Measurements from ENCODE around the gene NRIP2.

DNA sequence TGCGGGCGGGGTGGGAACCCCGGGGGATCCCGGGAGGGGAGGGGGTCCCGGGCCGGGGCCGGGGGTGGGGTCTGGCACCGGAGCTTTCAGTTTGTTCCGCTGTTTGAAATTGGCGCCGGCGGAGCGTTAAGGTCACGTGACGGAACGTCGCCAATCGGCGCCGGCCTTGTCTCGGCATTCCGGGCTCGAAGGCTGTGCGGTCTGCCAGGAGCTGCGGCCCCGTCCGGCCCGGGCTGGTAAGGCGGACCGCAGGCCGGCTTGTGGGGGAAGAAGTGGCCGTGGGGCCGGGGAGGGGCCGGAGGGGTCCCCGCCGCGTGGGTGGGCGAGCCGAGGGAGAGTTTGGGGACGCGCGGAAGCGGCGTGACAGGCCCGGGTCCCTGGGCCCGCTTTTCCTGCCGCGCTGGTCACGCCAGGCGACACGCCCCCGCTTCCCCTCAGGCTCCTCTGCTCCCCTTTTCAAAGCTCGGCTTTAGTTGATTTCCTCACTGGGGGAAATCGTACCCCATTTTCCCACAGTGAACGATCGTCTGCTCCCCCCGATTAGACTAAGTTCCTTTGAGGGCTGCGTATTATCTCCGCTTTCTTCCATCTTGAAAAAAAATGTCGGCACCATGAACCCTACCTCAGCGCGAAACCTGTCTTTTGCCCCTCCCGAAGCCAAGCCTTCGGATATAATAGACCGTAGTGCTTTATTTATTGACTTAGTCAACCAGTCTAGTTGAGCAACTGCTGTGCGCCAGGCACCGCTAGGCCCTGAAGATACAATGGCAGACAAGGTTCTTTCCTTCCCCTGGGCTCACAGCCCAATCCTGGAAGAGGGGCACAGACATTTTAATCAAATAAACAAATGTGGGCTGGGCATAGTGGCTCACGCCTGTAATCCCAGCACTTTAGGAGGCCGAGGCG, 42.5 kb upstream of the NRIP2 start, which contains the start of the genes FOXM1 and RHNO1:
- TF ChIP-seq EZH2phosphoT487 (IDR thresholded peaks at IDR 0.05; ENCODE audit: low read depth), result no peak
- TF ChIP-seq, protein P1, sequence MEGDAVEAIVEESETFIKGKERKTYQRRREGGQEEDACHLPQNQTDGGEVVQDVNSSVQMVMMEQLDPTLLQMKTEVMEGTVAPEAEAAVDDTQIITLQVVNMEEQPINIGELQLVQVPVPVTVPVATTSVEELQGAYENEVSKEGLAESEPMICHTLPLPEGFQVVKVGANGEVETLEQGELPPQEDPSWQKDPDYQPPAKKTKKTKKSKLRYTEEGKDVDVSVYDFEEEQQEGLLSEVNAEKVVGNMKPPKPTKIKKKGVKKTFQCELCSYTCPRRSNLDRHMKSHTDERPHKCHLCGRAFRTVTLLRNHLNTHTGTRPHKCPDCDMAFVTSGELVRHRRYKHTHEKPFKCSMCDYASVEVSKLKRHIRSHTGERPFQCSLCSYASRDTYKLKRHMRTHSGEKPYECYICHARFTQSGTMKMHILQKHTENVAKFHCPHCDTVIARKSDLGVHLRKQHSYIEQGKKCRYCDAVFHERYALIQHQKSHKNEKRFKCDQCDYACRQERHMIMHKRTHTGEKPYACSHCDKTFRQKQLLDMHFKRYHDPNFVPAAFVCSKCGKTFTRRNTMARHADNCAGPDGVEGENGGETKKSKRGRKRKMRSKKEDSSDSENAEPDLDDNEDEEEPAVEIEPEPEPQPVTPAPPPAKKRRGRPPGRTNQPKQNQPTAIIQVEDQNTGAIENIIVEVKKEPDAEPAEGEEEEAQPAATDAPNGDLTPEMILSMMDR (IDR thresholded peaks at IDR 0.05; ENCODE audit: low read depth, low read length), result no peak

Measured in OCI-LY3 (cell line).